ENCODE measurements around the gene FGR.

The FGR gene

DNA sequence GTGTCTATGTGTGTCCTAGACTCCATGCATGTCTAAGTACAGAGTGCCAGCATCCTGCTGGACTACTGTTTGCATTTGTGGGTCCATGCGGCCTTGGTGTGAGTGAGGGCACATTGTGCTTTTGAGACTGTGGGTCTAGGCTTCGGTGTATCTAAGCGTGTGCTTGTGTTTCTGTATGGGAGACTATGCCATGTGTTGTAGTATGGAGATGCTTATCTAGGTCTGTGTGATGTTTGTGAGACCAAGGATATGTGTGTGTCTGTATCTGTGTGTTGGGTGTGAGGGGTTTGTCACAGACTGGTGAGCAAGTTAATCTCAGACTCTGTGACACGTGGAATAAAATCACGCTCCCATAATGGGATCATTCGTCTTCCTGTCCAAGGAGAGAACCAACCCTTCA lies 45.5 kb downstream of the FGR start:
- no peak for DNase-seq (ENCODE audit: low read depth, low spot score)

DNA sequence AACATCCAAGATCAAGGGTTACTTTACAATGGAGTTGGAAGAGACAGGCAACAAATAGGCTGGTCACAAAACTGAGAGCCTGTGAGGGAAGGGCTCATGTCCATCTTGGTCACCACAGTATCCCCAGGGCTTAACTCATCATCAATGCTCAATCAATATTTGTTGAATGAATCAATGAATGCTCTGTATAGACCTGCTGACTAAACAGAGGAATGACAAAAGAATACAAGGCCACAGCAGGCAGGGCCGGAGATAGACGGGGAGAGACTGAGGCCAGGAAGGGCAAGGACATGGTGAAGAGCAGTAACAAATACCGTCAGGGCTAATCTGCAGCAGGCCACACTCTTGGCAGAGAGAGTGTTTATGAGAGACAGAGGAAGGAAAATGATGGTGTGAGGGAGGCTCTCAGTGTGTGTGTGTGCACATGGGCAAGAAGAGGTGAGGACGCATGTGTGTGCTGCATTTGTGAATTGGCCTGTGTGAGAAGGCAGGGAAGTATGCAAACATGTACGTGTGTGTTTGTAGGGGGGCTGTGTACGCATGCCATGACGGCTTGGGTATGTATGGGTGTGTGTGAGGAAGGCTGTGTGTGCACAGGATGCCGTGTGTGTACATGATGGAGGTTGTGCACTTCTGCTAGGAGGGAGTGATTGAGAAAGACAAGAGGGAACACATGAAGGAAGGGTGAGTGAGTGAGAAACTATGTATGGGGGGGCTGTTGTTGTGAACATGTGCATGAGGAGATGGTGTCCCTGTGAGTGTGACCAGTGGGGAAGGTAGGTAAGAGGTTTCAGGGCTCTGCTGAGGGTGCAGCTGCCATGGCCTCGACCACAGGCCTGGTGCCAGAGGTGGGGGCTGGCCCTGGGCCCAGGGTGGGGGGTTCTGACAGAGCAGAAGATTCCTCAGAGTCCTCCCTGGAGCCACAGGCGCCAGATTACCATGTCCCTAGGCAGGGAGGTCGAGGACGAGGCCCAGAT lies 46.4 kb downstream of the FGR start:
- no peak for DNase-seq (ENCODE audit: low read depth, low spot score)

DNA sequence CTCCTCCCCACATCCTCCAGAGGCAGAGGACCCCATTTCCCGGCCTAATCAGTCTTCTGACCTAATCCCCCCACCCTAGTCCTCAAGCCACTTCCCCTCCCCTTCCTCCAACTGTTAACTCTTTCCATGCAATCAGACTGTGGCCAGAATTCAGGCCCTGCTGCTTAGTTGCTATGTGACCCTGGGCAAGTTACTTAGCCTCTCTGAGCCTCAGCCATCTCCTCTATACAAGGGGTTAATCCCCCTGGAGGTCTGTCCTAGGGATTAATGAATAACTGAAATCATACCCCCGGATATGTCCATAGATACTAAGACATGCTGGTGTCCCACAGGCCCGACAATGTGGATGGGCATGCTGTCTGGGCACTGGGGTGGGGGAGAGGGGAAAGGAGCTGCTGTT lies 49.3 kb downstream of the FGR start:
- no peak for DNase-seq (ENCODE audit: low read depth, low spot score)

DNA sequence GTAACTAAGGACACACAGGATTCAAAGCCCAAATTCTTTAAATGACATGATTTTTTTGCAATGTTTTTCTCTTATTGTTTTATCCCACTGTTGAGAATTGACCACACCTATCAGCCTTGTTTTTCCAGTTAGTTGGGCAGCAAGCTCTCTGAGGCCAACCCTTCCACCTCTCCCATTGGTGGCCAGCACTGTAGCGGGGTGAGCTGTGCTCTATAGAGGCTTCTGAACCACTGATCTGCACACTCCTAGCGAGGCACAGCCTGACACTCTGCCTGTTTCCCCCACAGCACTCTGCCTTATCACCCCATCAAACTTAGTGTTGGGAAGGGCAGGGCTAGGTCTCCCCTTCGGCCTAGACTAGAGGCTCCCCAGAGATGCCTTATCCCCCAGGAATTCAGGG lies 50.5 kb downstream of the FGR start:
- no peak for DNase-seq (ENCODE audit: low read depth, low spot score)

DNA sequence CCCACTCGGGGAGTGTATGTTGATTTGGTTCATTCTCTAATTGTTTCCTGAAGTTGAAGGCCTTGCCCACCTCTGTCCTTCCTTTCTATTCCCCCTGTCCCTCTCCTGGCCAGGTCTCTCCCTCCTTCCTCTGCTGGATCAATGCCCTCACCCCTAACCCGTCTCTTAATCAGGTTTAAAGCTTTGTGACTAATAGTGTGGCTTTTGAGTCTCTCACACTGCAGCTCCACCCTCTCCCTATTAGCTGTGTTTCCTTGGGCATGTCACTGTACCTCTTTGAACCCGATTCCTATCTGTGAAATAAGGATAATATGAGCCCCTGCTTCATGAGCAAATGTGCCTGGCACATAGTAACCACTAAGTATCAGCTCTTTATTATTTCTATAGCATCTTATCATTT lies 51.5 kb downstream of the FGR start:
- DNase-seq (ENCODE audit: low read depth, low spot score): no peak

DNA sequence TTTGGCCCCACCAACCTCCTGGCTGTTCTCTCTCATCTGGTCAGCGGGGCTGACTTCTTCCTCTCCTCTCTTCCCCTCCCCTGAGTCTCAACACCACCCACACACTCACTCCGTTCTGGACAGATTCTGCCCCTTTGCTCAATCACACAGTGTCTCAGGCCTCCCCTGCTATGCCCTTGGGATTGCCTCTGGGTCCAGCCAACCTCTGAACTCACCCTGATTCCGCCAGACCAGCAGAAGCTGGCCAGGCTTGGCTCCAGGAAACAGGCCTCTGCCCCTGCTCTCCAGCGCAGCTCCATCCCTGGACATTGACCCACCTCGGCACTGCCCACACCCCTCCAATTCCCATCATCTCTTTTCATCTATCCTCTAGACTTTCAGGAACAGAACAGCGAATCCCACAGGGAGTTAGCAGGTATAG lies 53.2 kb downstream of the FGR start:
- DNase-seq (ENCODE audit: low read depth, low spot score): no peak

DNA sequence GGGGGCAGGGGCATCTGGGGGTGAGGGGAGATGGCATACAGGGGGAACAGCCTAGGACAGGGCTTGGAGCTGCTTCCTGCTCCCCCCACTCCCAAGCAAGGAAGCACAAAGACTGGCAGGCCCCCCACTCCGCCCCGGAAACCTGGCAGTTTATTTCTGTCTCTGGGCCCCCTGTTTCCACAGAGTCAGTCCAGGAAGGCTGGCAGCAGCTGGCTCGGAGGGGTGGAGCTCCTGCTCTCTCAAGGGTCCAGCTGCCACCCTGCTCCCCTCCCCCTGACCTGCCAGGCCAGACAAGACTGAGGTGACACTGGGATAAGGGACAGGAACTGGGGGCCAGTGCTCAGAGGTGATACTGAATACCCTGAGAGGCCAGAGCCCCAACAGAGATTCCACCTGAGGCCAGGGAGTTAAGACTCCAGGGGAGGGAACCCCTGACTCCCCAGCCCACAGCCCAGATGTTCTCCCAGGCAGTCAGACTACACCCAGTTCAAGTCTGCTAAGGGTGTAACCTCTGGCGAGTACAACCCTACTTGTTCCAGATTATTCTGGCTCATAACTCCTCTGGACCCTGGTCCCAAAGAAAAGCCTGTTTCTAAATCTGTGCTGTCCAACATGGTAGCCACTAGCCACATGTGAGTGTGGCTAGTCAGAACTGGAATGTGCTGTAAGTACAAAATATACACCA lies 57.3 kb downstream of the FGR start:
- no peak for DNase-seq (ENCODE audit: low read depth, low spot score)

DNA sequence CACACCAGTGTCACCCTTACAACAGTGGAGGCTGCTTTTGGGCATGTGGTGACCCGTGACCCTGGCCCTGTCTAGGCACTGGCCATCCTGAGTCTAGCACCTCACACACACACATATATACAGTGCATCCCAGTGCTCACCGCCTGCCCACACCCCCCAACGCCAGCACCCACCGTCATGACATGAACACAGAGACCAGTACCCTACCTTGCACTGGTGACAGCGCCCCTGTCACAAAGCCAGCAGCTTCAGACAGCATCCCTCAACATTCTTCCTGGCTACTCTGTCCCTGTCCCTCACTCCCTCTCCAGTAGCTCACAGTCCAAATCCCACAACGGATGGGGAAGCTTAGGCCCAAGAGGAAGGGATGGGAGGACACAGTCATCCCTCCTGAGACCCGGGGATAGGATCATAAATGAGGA lies 58.2 kb downstream of the FGR start:
- DNase-seq (ENCODE audit: low read depth, low spot score): no peak

DNA sequence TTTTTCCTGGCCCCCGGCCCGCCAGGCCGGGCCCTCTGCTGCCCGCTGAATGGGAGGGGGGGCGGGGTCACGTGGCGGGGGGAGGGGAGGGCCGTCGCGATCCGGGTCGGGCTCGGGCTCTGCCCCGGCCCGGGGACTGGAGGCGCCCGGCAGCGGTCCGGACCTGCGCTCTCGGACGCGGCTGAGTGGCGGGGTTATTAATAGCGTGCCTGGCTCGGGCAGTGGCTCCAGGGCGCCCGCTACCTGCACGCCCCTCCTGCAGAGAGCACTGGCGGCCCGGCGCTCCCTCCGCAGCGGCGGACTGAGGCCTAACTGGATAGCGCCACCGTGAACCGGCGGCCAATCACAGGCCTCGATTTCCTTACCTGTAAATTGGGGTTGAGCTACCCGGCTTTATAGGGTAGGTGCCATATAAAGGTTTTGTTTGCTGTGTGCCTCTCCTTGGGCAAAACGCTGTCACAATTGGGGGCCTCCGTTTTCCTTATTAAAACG lies 59.1 kb downstream of the FGR start:
- DNase-seq (ENCODE audit: low read depth, low spot score): no peak

DNA sequence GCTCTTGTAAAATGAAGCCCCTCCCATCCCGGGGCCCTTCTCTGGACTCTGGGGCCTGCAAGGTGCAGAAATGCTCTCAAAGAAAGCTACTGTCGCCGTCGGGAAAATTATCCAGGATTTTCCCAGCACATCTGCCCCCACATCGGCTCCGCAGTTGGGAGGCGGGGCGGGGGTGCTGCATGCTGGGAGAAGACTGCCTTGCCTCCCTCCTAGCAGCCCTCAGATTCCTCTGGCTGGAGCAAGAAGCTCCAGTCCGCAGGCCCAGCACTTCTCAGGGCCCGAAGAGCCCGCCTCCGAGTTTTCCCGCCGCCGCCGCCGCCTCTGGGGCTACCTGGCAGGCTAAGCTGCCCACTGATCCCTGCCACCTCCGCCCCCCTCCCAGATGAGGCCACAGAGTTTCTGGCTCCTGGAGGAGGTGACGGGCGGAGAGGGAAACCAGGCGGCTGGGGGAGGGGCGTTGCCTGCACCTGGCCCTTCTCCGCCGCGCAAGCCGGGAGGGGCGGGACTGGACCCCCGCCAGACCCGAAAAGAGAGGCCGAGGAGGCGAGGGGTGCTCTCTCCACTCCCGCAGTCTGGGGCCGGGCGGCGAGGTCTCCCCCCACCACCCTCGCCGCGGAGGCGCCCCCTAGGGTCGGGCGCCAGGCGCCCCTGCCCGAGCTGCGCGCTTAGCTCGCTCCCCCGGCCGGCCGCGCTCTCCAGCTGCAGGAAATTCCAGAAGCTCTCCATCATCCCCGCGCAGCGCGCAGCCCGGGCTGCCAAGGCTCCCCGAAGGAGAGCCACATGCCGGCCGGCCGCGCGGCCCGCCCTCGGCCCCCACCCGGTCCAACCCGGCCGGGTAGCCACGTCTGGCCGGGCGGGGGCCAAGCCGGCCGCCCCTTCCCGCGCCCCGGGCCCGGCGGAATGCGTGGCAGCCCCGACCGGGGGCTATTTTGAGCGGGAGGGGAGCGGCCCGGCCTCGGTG lies 59.8 kb downstream of the FGR start:
- DNase-seq (ENCODE audit: low read depth, low spot score): no peak

DNA sequence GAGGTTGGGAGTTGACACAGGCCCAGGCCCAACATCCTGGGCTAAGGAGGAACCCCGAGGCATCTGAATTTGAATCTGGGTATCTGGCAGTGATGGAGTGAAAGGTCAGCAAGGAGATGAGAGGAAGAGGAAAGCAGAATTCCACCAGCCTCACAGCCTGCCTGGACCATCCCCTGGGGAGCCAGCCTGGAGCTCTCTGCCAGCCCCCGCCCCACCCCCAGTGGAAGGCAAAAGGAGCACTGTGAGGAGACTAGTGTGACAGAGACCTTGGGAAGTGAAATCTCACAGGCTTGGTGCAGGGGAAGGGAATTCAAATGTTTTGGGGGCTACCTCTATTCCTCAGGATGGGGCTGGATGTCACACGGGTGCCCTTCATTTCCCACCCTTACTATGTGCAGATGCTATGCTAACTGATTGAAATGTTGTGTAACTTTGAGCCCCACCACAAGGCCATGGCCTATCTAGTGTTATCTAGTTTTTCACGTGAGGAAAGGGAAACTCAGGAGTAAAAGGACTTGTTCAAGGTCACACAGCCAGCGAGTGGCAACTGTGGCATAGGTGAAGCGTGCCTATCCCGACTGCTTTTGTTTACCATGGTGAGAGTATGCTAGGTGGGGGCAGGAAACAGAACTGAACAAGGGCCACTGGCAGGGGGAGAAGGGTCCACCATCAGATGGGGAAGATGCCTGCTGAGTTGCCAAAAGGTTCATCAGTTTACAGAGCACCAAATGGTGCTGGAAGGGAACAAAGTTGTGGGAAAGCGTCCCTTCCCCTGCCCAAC lies 60.8 kb downstream of the FGR start:
- no peak for DNase-seq (ENCODE audit: low read depth, low spot score)

DNA sequence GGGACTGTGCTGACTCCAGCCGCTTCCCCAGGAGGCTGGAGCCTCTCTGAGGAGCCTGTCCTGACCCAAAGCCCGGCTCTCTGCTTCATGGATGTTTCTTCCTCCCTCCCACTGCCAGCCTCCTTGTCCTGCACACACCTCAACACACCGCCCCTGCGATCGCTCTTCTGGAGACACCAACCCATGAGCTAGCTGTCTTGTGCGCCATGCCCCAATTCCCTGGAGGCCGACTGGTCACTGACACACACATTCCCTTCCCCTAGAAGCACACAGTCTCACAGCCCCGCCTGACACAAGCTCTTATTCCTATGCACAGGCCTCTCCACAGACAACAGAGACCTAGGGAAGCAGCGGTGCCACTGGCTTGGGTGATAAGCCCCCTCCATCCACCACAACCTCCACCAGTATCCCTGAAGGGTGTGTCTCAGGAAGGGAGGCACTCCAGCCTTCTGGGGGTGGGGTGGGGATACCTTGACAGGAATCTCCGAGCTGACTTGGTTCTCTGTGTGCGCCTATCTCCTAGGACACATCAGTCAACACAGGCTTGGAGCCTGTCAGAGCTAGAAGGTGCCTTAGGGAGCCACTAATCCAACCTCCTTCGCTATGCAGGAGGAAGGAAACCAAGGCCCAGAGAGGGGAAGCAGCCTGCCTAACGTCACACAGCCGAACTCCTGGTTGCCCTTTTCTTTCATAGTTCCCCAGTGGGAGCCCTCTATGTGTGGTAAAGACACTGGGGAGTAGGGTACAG lies 62.1 kb downstream of the FGR start:
- no peak for DNase-seq (ENCODE audit: low read depth, low spot score)

DNA sequence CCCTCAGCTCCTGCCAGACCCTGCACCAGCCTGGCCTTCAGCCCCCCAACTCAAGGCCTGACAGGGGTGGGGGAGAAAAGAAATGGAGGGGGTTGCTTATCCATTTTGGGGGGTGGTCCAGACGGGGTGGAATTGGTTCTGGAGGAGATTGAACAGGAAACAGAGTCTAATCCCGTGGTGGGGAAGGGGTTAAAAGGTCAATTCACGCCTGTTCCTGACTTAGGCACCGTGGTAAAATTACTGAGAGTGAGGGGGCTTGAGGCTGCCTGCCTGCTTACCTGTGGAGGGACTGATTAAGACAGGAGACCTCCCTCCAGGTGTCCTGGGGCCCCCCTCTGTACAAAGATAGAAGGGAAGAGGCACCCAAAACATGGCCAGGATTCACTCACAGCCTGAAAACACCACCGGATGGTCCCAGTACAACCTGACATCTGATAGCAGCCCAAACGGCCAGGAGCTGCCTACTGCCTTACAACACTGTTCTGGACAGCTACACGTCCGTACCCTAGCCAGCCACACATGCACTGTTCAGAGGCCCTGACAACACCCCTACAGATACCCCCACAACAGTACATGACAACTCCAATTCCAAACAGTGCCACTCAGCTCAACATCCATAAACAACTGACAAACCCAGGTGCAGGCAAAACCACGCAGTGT lies 62.8 kb downstream of the FGR start:
- DNase-seq (ENCODE audit: low read depth, low spot score): no peak

DNA sequence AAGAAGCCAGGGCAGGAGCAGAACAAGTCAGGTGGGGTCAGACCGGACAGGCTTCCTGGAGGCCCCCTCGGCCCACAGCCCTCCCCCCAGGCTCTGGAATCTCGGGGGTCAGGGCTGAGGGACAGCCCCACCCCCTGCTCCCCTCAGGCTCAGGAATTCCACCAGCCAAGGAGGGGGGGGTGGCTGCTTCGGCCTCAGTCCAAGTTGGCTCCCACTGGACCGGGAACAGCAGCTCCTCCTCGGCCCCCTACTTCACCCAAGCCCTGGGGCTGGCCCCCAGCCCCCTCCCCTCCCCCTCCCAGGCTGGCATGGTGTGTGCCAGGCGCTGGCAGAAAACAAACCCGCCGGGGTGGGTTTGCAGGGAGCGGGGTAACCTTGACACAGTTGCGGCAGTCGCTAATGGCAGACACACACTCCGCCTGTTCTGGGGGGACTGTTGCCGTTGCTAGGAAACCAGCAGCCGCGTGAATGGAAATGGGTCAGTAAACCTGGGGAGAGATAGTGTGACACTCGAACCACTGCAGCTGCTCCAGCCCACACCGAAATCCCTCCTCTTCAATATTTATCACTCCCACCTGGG lies 63.5 kb downstream of the FGR start:
- no peak for DNase-seq (ENCODE audit: low read depth, low spot score)

DNA sequence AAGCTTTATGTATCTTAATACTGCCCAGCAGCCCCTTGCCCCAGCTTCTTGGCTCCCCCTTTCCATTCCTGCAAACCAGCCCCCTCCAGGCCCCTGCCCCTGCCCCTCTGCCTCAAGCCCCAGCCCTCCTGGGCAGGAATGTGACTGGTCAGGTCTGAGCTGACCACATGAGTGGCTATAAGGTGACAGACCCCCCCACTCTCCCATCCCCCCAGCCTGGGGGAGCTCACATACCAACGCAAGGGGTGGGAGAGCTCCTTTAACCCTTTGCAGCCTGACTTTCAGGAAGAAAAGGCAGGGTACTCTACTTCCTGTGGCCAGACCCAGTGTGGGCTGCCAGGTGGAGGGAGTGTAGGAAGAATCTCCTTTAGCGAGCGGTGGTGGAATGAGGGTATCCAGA lies 64.2 kb downstream of the FGR start:
- DNase-seq (ENCODE audit: low read depth, low spot score): no peak

DNA sequence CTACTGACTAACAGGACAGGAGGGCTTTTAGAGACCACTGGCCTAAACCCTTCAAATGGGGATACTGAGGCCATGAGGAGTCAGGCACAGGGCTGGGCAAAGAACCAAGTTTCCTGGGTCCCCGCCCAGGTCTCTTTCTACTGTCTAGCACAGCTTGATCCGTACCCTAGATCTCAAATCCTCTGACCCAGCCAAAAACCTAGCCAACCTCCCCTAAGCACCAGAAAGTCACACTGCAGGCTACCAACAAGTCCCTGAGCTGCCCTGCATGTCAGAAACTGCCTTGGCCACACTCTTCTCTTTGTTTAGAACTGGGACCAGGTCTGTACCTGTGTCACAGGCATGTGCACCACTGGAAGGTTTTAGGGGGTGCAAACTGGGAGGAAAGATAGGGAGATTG lies 64.6 kb downstream of the FGR start:
- DNase-seq (ENCODE audit: low read depth, low spot score): no peak

DNA sequence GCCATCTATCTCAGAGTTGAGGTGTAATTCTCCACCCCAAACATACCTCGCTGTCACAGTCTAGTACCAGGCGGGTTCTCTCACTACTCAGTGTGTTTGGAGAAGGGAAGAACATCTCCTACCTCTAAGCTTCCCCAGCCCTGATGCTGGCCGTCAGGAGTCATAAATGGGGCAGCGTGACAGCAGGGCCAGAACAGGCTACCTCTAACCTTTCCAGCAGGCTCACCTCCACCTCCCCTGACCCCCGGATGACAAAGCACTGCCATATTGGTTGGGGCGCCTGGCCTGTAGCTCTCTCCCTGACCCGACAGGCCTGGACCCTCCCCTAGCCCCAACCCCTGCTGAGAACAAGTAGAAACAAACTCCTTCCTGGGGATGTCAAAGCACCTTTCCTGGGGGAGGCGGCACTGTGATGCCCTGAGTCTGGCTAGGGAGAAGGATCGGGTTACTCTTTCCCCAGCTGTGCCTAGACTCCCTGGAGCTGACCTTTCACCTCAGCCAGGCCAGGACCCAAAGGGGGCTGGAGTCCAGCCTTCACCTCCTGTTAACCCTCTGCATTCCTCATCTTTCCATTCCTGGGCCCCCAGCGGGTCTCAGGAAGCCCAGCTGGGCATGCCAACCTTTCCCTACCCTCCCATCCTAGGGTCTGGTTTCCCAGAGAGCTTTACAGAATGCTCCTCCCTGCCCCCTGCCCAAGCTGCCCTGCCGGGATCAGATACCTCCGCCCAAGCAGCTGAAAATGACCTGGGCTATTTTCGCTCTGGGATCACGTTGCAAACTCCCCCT lies 65.3 kb downstream of the FGR start:
- no peak for DNase-seq (ENCODE audit: low read depth, low spot score)

DNA sequence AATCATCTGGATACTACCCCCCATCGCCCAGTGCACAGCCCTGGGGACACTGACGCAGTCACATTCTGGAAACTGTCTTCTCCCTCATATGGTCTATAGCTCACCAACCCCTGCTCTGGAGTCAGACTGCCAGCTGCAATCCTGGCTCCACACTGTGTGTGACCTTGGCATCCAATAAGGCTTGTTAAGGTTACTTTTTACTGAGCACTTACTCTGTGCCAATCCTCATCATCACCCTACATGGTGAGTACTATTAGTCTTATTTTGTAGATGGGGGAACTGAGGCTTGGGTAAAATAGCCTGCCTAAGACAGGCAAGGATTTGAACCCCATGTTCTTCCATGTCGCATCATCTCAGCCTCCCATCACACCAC lies 65.9 kb downstream of the FGR start:
- no peak for DNase-seq (ENCODE audit: low read depth, low spot score)
